Neural crest cell (in vitro differentiated cells): ENCODE results near the gene TBRG4. TPM values are rescaled to one million over a fixed set of nuclear protein-coding genes. Genes with fewer than 3 reads are reported as not detected.

Source experiments
- DNase-seq: peaks from one replicate; pipeline ENCODE4 v3.0.0; 2021; ENCODE audit warnings: low read depth, mixed read lengths, low spot score
- H3K27ac Mint-ChIP-seq: one replicate; pipeline ENCODE4 v1.8.0; 2021; ENCODE audit warnings: mild to moderate bottlenecking, mixed read lengths; ENCODE audit not compliant: unreplicated experiment
- H3K27me3 Mint-ChIP-seq: 2 replicates; pipeline ENCODE4 v1.8.0; 2021; ENCODE audit warnings: low read depth, mild to moderate bottlenecking, mixed read lengths
- H3K36me3 Mint-ChIP-seq: 2 replicates; pipeline ENCODE4 v1.8.0; 2021; ENCODE audit warnings: low read depth, mild to moderate bottlenecking, mixed read lengths
- H3K4me1 Mint-ChIP-seq: 2 replicates; pipeline ENCODE4 v1.8.0; 2021; ENCODE audit warnings: mixed read lengths
- H3K4me3 Mint-ChIP-seq: one replicate; pipeline ENCODE4 v1.8.0; 2021; ENCODE audit warnings: mild to moderate bottlenecking, mixed read lengths
- H3K9me3 Mint-ChIP-seq: 2 replicates; pipeline ENCODE4 v1.8.0; 2021; ENCODE audit warnings: mixed read lengths
- total RNA-seq: library from RNA; stranded (reverse); gene quantifications from 2 replicates; pipeline ENCODE4 v1.2.1, GENCODE V29; 2021
- TF ChIP-seq, protein P1 (sequence below): fragments of 200-600 bp; sonication (generic); conservative IDR thresholded peaks from 2 replicates; pipeline ENCODE4 v1.5.0; 2021; ENCODE audit warnings: antibody characterized with exemption, mild to moderate bottlenecking

Gene TBRG4
- total RNA-seq, 1 donor from 2014 or later, result 104 TPM

DNA sequence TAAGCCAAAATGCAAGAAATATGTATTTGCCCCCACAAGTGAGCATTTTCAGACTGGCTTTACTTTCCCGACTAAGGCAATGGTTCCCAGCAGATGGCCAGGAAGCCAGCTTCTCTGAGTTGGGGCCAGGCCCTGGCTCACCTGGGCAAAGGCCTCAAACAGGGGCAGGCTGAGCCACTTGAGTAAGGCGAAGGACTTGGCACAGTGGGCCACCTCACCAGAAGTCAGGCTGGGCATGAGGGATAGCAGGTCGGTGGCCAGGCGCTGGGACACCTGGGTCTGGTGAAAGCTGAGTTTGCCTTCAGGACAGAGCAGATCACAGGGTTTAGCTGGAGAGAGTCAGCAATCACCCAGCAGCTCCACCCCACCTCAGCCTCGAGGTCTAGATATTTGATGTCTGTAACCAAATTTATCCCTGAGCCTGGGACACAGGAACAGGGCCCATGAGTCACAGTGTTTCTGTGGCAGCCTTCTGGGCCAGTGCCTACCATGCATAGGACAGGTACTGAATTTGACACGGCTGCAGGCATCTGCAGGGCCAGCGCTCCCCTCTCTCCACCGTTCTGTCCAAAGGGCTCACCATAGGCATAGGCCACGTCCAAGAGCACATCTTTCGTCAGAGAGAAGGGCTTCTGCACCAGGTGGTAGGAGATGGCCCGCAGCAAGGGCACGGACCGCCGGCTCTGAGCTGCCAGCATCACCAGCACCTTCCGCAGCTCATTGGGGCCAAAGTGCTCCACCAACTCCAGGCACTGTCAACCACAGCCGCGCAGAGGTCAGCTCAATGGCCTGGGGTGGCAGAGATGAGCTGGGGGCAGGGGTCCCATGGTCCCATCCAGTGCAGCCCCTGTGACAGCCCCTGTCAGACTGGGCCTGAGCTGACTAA is 7.3 kb downstream of the TBRG4 start:
- no peak for DNase-seq
- TF ChIP-seq, protein P1, sequence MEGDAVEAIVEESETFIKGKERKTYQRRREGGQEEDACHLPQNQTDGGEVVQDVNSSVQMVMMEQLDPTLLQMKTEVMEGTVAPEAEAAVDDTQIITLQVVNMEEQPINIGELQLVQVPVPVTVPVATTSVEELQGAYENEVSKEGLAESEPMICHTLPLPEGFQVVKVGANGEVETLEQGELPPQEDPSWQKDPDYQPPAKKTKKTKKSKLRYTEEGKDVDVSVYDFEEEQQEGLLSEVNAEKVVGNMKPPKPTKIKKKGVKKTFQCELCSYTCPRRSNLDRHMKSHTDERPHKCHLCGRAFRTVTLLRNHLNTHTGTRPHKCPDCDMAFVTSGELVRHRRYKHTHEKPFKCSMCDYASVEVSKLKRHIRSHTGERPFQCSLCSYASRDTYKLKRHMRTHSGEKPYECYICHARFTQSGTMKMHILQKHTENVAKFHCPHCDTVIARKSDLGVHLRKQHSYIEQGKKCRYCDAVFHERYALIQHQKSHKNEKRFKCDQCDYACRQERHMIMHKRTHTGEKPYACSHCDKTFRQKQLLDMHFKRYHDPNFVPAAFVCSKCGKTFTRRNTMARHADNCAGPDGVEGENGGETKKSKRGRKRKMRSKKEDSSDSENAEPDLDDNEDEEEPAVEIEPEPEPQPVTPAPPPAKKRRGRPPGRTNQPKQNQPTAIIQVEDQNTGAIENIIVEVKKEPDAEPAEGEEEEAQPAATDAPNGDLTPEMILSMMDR, result no peak
- Mint-ChIP-seq H3K27me3 (no peaks in the 10 kb centered on the region), H3K9me3 (no peaks in the 10 kb centered on the region), H3K4me1 (peaks cover 12% of the 10 kb centered on the region), H3K27ac (no peak overlapping the region), H3K4me3 (no peak overlapping the region), H3K36me3 (peaks cover 2% of the 10 kb centered on the region)

DNA sequence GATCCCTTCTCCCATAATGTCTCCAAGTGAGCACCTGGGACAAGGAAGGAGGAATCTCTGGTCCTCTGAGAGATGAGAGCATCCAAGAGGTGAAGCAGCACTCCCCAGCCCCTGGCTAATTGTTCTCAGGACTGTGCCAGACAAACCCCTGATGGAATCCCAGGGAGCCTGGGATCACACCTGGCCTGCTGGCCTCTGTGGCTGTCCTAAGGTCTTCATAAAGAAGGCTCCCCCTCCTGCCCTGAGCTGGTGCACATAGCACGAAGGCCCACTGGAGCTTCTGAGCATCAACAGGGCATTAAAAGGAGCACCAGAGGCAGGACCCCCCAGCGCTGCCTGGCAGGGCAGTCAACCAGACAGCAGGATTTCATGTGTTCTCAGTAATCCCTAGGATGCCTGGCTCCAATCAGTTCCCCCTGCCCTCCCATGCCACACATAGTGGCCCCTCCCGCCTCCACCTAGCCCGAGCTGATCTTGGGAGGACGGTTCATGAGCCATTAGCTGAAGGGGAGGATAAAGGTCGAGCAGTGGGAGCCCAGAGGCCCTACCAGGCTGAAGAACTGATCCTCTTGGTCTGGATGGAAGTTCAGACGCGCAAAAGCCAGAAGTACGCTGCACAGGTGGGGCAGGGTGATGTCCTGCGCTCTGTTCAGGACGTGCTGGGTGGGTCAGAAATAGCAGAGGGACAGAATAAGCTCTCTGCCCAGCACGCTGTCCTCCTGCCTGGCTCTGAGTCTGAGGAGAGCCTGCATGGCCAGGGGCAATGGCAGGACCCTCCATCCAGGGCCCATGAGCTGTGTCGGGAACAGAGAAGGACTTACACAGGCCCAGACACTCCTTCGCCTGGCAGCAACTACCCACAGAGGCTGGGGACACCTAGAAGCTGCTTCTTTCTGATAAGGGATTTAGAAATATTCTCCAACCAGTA is 8.4 kb downstream of the TBRG4 start:
- DNase-seq, result no peak
- TF ChIP-seq, protein P1, result no peak
- Mint-ChIP-seq H3K4me3 (no peak overlapping the region), H3K9me3 (no peaks in the 10 kb centered on the region), H3K27ac (no peak overlapping the region), H3K4me1 (peaks cover 6% of the 10 kb centered on the region), H3K27me3 (no peaks in the 10 kb centered on the region), H3K36me3 (peaks cover 2% of the 10 kb centered on the region)

GRCh38 chr7:45101748-45102147 is 9.7 kb downstream of the TBRG4 start:
- no peak for DNase-seq
- no peaks in the 10 kb centered on the region for H3K27me3 Mint-ChIP-seq
- TF ChIP-seq, protein P1, result no peak
- H3K4me3 Mint-ChIP-seq, result no peak overlapping the region
- H3K9me3 Mint-ChIP-seq, result no peaks in the 10 kb centered on the region
- H3K27ac Mint-ChIP-seq, result no peak overlapping the region
- H3K4me1 Mint-ChIP-seq, result no peaks in the 10 kb centered on the region
- H3K36me3 Mint-ChIP-seq, result peaks cover 2% of the 10 kb centered on the region

DNA sequence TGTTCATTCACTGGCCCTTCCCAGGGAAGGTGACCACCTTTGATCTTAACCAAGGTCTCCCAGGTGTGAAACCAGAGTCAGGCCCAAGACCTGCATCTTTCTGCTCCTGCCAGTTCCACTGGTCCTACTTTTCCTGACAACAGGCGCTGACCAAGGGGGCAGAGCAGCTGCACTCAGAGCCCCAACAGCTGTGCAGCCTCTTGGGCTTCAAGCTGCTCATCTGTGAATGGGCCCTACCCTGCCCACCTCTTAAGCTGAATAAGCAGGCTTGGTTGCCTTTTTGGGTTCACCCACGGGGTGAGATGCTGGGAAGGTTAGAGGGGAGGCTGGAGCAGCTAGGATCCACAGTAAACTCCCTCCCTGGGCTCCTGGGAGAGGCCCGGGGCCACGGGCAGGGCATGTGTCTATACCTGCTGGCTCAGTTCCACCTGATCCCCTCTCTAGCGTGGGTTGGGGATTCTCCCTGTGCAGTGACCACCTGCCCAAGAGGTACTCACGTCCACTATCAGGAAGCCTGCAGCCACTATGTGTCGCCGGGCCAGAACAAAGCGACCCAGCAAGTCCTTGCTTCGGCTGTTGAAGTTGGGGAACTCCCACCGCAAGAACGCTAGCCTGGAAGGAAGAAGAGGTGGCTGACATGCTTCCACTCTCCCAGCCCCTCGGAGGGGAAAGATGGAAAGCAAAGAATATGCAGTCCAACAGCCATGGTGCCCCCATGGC is 10.6 kb downstream of the TBRG4 start:
- DNase-seq, result no peak
- peaks cover 4% of the 10 kb centered on the region for H3K36me3 Mint-ChIP-seq
- H3K27me3 Mint-ChIP-seq, result no peaks in the 10 kb centered on the region
- no peaks in the 10 kb centered on the region for H3K4me1 Mint-ChIP-seq
- H3K4me3 Mint-ChIP-seq, result no peak overlapping the region
- no peak overlapping the region for H3K27ac Mint-ChIP-seq
- TF ChIP-seq, protein P1, result no peak
- no peaks in the 10 kb centered on the region for H3K9me3 Mint-ChIP-seq
